GM23248 (cell line): ENCODE data around the gene AFF3. TPM values are rescaled to one million over a fixed set of nuclear protein-coding genes. Genes with fewer than 3 reads are reported as not detected.

Source experiments
- DNase-seq: peaks from one replicate; pipeline ENCODE4 v3.0.0-alpha.2; 2015
- H2AFZ ChIP-seq: fragments of 200-600 bp; sonication (generic); 2 replicates; pipeline ENCODE4 v1.6.1; 2016; ENCODE audit warnings: antibody characterized with exemption
- H3F3A ChIP-seq: fragments of 200-600 bp; sonication (generic); 2 replicates; pipeline ENCODE4 v1.6.1; 2016; ENCODE audit warnings: mild to moderate bottlenecking, antibody characterized with exemption, mixed run types; ENCODE audit not compliant: insufficient read depth
- H3K27ac ChIP-seq: fragments of 200-600 bp; sonication (generic); 2 replicates; pipeline ENCODE4 v1.5.1; 2016; ENCODE audit warnings: mild to moderate bottlenecking
- H3K27me3 ChIP-seq: fragments of 200-600 bp; sonication (generic); replicated peaks from 2 replicates; pipeline ENCODE4 v1.6.1; 2016; ENCODE audit warnings: mild to moderate bottlenecking; ENCODE audit not compliant: insufficient read depth
- H3K36me3 ChIP-seq: fragments of 200-600 bp; sonication (generic); 2 replicates; pipeline ENCODE4 v1.6.1; 2016; ENCODE audit warnings: low read depth, mild to moderate bottlenecking
- H3K4me1 ChIP-seq: fragments of 200-600 bp; sonication (generic); 2 replicates; pipeline ENCODE4 v1.6.1; 2016; ENCODE audit warnings: mild to moderate bottlenecking; ENCODE audit not compliant: insufficient read depth
- H3K4me2 ChIP-seq: fragments of 200-600 bp; sonication (generic); one replicate; pipeline ENCODE4 v1.6.1; 2016; ENCODE audit warnings: mild to moderate bottlenecking; ENCODE audit not compliant: unreplicated experiment
- H3K4me3 ChIP-seq: fragments of 200-600 bp; sonication (generic); 2 replicates; pipeline ENCODE4 v1.5.1; 2016; ENCODE audit warnings: mild to moderate bottlenecking
- H3K79me2 ChIP-seq: fragments of 200-600 bp; sonication (generic); 2 replicates; pipeline ENCODE4 v1.6.1; 2016; ENCODE audit warnings: mild to moderate bottlenecking; ENCODE audit not compliant: insufficient read depth
- H3K9ac ChIP-seq: fragments of 200-600 bp; sonication (generic); 2 replicates; pipeline ENCODE4 v1.6.1; 2016; ENCODE audit warnings: mild to moderate bottlenecking
- H3K9me2 ChIP-seq: fragments of 200-600 bp; sonication (generic); 2 replicates; pipeline ENCODE4 v1.6.1; 2016; ENCODE audit warnings: mixed run types, mild to moderate bottlenecking, moderate library complexity; ENCODE audit not compliant: insufficient read depth
- H3K9me3 ChIP-seq: fragments of 200-600 bp; sonication (generic); one replicate; pipeline ENCODE4 v1.6.1; 2017; ENCODE audit warnings: low read depth
- H4K20me1 ChIP-seq: fragments of 200-600 bp; sonication (generic); 2 replicates; pipeline ENCODE4 v1.6.0; 2016; ENCODE audit not compliant: insufficient read depth
- EZH2 ChIP-seq: fragments of 200-600 bp; sonication (generic); IDR thresholded peaks from 2 replicates; pipeline ENCODE4 v1.6.1; 2018; ENCODE audit warnings: antibody characterized with exemption, mild to moderate bottlenecking; ENCODE audit not compliant: insufficient read depth, poor library complexity, severe bottlenecking
- EZH2phosphoT487 ChIP-seq: fragments of 200-600 bp; sonication (generic); IDR thresholded peaks from 2 replicates; pipeline ENCODE4 v1.6.1; 2018; ENCODE audit warnings: antibody characterized with exemption, moderate library complexity, mild to moderate bottlenecking, low read depth; ENCODE audit not compliant: insufficient read depth
- WGBS, 2 experiments: methylation state at CpG; one replicate each; pipeline ENCODE4 v1.1.6; 2015 to 2017; ENCODE audit warnings: low lambda C conversion rate in 2 of 2, low coverage in 1 of 2; ENCODE audit errors: missing lambda C conversion rate in 2 of 2; 5-methylcytosine and 5-hydroxymethylcytosine counted together
- in situ Hi-C: fragments of 300-500 bp; cut with MboI; formaldehyde crosslinking; loops from 2 replicates; pipeline ENCODE4 v1.15.0; 2020
- polyA plus RNA-seq: library from polyadenylated mRNA; unstranded; fragments of >200 nt; fragmentation: Nextera tagmentation; extraction: Ambion mirVana; gene quantifications from 2 replicates; pipeline ENCODE4 v1.2.1, GENCODE V29; 2016
- total RNA-seq: library from RNA; depleted of rRNA; stranded (reverse); fragments of >200 nt; shearing (Covaris generic); gene quantifications from 2 replicates; pipeline ENCODE4 v1.2.3, GENCODE V29; 2014

AFF3 gene
- total and polyA plus RNA-seq, 2 experiments from 2014 or later: 0.56 to 0.86 TPM

DNA sequence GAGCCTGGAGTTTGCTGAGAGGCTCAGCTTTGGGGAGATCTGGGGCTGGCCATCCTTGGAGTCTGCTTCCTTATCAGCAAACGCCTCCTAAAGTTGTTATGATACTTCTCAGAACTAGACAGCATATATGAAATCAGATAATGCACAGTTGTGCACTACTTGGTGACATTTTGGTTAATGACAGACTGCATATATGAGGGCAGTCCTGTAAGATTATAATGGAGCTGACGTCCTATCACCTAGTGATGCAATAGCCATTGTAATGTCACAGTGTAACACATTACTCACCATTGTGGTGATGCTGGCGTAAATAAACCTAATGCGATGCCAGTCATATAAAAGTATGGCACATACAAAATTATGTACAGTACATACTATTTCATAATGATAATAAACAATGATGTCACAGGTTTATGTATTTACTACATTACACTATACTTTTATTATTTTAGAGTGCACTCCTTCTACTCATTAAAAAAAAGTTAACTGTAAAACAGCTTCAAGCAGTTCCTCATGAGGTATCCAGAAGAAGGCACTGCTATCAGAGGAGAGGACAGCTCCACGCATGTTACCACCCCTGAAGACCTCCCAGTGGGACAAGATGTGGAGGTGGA lies 354.5 kb downstream of the AFF3 start:
- no peak overlapping the region for H2AFZ ChIP-seq
- H3K9ac ChIP-seq: no peak overlapping the region
- in situ Hi-C loops: no loop called here
- no peaks in the 10 kb centered on the region for H3K36me3 ChIP-seq
- no peaks in the 10 kb centered on the region for H3K4me1 ChIP-seq
- WGBS, 2 experiments: 77 to 82% methylated on average over 5 of the region's 5 CpGs
- no peaks in the 10 kb centered on the region for H3K9me3 ChIP-seq
- H3K4me2 ChIP-seq: no peak overlapping the region
- H3K27me3 ChIP-seq: no peaks in the 10 kb centered on the region
- DNase-seq: no peak
- H3K27ac ChIP-seq: no peak overlapping the region
- H3K79me2 ChIP-seq: no peaks in the 10 kb centered on the region
- TF ChIP-seq EZH2phosphoT487 (no peak), EZH2 (no peak)
- H3K9me2 ChIP-seq: no peaks in the 10 kb centered on the region
- no peak overlapping the region for H3K4me3 ChIP-seq
- no peaks in the 10 kb centered on the region for H4K20me1 ChIP-seq
- no peaks in the 10 kb centered on the region for H3F3A ChIP-seq

DNA sequence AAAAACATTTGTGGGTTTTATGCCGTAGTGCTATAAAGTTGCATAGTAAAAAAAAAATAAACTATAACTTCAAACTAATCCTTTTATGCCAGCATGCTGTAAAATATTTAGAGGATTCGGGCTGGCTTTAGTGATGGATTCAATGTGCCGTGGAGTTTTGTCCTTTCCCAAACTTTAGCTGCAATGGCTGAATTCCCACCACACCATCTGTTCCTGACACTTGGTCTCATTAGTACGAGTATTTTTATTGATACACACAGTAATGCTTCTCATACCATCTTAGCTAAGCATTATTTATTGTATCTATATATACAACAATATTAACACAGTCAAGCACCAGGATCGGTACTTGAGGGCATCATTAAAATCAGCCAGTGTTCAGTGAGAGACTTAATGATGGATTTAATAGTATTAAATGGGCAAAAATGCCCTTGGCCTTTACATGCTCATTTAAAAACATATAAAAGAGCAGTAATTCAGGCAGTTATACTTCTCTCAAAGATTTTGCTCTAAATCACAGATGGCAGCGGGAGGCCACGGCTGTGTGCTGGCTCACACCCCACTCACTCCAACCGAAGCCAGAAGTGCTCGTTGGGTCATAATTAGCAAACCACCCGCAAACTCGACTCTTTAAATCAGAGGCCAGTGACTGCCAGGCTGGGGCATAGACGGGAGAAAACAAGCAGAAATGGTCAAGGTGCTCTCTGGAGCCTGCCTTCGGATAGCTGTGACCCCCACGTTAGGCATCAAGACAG lies 355.6 kb downstream of the AFF3 start:
- Histone ChIP-seq H3K4me1 (no peaks in the 10 kb centered on the region), H3K27me3 (no peaks in the 10 kb centered on the region), H3K79me2 (no peaks in the 10 kb centered on the region), H3K4me3 (no peak overlapping the region), H3K9ac (no peak overlapping the region), H3K36me3 (no peaks in the 10 kb centered on the region), H3K9me3 (no peaks in the 10 kb centered on the region), H4K20me1 (no peaks in the 10 kb centered on the region), H3F3A (no peaks in the 10 kb centered on the region), H3K9me2 (no peaks in the 10 kb centered on the region), H3K4me2 (no peak overlapping the region), H2AFZ (no peak overlapping the region), H3K27ac (no peak overlapping the region)
- no peak for DNase-seq
- in situ Hi-C loops: no loop called here
- 59 to 63% methylated on average over 14 of the region's 14 CpGs for WGBS, 2 experiments
- no peak for TF ChIP-seq EZH2phosphoT487
- TF ChIP-seq EZH2: no peak

DNA sequence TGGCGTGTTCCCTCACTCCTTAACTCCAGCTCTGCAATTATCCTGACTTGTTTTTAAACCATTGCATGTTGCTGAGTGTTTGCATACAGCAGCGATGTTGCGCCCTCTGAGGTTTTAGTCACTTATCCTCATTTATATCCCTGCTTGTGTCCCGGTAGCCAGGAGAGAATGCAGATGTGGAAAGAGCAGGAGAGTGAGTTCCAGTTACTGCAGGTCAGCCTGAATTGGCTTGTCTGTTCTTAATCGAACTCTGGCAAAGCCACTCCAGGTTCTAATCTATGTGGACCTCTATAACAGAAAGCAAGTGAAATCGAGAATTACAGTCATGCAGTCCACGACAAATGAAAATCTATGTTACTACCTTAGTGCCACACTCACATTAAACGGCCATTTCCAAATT lies 357.4 kb downstream of the AFF3 start:
- Histone ChIP-seq H3K79me2 (no peaks in the 10 kb centered on the region), H2AFZ (no peak overlapping the region), H3K9me3 (no peaks in the 10 kb centered on the region), H3K9me2 (no peaks in the 10 kb centered on the region), H3K9ac (no peak overlapping the region), H3K4me2 (no peak overlapping the region), H3K27ac (no peak overlapping the region), H3K36me3 (no peaks in the 10 kb centered on the region), H3K4me3 (no peak overlapping the region), H3K27me3 (no peaks in the 10 kb centered on the region), H4K20me1 (no peaks in the 10 kb centered on the region), H3K4me1 (no peaks in the 10 kb centered on the region), H3F3A (no peaks in the 10 kb centered on the region)
- in situ Hi-C loops: no loop called here
- no peak for DNase-seq
- TF ChIP-seq EZH2 (no peak), EZH2phosphoT487 (no peak)
- 90 to 92% methylated on average over 8 of the region's 8 CpGs for WGBS, 2 experiments

DNA sequence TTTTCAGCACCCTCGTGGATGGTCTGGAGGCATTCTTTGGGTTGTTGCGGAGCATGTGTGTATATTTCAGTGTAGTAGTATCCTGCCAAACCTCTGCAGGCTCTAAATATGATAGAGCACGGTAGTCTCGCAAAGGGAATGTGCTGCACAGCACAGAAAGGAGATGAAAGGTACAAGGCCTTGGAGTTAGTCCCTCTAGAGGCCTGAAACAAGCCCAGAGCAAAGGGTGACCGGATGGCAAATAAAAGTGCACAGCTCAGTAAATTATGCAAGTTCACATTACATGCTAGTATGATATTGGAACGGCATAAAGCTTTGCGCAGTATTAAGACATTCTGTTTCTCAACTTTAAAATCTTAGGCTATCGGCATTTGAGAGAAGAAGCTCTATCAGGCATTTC lies 358.1 kb downstream of the AFF3 start:
- 85 to 86% methylated on average over 8 of the region's 8 CpGs for WGBS, 2 experiments

More for the DNA sequence above, 358.1 kb downstream of the AFF3 start:
- DNase-seq: no peak
- Histone ChIP-seq H3K9me3 (no peaks in the 10 kb centered on the region), H4K20me1 (no peaks in the 10 kb centered on the region), H3K4me1 (no peaks in the 10 kb centered on the region), H2AFZ (no peak overlapping the region), H3K27ac (no peak overlapping the region), H3K79me2 (no peaks in the 10 kb centered on the region), H3K4me3 (no peak overlapping the region), H3F3A (no peaks in the 10 kb centered on the region), H3K4me2 (no peak overlapping the region), H3K36me3 (no peaks in the 10 kb centered on the region), H3K27me3 (no peaks in the 10 kb centered on the region), H3K9ac (no peak overlapping the region), H3K9me2 (no peaks in the 10 kb centered on the region)
- TF ChIP-seq EZH2phosphoT487 (no peak), EZH2 (no peak)
- in situ Hi-C loops: no loop called here
